Measurements from ENCODE around the gene KDM5B.

Gene KDM5B

DNA sequence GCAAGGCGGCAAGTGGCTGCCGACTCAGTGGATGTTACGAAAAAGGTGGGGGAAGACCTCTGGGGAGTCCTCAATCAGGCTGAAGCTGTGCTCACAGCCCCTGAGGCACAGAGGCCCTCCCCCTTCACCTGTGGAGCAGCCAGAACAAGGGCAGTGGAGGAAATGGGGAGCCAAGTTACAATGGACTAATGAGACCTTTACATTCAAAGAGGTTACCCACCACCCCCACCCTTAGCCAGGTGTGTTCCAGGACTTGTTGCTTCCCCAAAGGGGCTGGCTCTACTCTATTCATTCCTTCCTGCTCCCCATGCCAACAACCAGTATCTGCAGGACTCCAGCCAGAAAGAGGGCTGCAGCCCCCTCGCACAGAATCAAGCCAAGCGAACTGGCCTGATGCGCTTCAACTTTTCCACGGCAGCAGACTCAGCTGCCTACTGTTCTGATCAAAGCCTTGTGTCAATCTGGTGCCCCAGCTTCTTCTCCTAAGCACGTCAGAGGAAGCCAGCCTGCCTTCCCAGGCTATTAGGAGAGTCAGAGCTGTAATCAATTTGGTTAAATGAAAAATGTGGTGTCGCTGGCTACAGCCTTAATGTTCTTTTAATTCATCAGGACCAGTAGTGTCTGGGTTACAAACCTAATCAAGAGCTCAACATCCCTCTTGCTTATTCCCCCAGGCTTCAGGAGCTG lies 96.1 kb downstream of the KDM5B start:
- DNase-seq (ENCODE audit: low read depth) = no peak

DNA sequence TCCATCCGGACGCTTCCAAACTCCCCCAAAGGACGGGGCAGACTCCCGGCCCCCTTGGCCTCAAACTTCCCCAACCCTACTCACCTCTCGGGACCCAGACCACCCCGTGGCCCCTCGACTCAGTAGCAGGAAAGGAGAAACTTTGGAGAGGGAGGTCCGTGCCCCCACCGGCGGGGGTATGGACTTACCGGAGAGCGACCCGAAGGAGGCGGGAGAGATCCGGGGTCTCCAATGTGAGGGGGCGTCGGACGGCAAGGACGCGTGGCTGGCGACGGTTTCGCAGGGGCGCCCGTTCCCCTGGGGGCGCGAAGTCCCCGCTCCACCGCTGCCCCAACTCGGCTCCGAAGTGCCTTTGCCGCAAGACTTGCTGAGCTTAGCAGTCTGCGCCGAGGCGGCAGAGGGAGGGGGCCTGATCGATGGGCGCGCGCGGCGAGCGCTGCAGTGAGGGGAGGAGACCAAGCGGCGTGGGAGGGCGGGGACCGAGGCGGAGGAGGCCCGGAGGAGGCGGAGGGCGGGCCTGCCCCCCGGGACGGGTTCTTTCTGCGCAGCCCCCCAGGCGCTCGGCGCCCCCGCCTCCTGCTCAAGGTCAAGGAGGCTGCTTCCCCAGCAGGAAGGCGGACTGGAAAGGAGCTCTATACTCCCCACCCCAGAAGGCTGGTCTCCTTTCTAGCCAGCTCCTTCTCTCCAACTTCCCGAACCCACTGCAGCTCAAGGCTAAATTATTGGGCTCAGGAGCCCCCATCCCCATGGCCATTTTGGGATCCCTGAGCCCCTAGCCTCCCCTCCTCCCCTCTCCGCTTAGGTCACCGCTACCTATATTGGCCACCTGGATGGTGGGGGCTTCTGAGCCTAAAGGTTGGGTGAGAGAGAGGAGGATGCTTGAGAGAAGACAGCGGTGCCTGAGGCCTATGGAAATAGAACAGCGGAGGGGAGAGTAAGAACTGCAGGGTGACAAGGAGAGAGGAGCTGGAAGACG lies 97.9 kb downstream of the KDM5B start, which contains the start of gene SYT2:
SYT2 (minus strand) TSS at position 385 of the 976 bp plus-strand sequence. CDS start 104,682 bp downstream, outside the sequence.
- no peak for DNase-seq (ENCODE audit: low read depth)

DNA sequence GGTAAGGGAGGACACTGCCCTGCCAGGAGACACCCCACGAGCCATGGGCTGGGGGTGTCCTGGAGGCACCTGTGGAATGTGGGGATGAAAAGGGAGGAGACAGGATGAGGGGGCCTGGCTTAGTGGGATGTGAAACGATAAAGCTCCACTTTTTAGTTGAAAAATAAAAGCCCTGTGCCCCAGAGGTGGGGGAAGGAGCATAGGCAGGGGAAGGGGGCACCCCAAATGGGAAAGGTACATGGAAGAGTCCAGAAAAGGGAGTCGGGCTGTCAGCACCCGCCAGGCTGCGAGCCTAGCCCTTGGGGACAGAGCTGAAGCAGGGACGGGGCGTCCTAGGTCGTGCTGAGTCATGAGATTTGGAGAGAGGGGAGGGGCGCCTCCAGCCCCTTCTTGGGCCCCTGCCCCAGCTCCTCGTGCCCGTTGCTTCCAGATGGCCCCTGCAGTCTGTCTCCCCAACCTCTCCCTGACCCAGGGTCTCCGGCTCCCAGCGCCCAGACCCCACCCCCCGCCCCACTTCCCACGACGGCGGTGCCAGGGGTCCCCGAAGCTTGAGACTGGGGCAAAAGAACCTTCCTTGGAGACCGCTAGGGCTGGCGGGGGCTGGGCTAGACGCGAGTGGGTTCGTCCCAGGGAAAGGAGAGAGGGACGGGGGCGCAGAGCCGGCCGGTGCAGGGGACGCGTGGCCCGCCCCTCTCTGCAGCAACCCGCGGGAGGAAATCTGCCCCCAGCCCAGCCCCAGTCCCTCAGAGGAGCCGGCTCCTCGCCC lies 98.8 kb downstream of the KDM5B start:
- no peak for DNase-seq (ENCODE audit: low read depth)

DNA sequence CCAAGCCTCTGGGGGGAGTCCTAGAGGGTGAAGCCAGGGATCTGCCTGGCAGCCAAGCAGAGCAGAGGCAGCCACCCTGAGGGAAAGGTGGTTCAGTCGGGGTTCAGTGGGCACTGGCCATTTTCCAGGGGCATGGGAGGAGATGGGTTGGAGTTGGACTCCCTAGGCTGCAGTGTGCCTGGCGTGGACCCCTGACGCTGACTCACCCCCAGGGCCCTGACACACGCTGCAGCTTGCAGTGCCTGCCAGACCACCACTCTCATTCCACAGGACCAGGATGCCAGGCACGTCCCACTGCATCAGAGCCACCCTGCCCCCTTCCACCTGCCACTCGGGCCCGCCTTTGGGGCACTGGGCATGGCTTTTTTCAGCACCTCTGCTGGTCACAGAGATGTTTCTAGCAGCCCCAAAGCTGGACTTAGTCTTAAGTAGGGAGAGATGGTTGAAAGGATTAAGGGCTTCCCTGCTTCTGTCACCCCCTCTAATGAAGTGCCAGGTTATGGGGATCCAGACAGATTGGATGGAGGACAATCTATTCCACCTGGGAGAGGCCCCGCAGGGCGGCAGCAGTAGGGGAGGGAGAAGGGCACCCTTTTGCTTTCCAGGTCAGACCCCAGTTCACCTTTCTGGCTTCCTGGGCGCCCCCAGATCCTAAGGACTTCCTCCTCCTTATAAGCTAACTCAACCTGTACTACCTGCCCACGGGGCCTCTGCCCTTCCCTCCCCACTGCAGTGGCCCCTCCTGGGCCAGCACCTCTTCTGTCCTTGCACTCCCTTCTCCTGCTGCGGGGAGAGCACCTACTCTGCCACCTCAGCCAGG lies 99.6 kb downstream of the KDM5B start:
- DNase-seq (ENCODE audit: low read depth) = no peak

GRCh38 chr1:202706851-202707250 lies 101.4 kb downstream of the KDM5B start:
- no peak for DNase-seq (ENCODE audit: low read depth)

DNA sequence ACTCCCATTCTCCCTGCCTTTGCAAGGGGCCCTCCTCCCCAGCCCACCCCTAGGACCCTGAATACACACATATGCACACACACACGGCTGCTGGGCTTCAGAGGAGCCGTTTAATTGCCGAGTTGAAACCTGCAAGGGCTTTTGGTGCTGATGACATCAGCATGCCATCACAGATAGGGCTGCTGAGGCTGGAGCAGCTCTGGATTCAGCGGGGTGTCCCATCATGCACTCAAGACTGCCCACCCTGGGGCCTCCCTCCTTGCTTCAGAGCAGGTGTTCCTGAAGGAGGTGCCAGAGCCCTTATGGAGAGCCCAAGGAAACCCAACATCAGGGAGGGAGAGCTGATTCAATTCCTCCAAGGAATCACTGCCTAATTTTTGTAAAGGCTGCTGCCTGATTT lies 103.6 kb downstream of the KDM5B start:
- no peak for DNase-seq (ENCODE audit: low read depth)

GRCh38 chr1:202703191-202703590 lies 105.0 kb downstream of the KDM5B start:
- no peak for DNase-seq (ENCODE audit: low read depth)

DNA sequence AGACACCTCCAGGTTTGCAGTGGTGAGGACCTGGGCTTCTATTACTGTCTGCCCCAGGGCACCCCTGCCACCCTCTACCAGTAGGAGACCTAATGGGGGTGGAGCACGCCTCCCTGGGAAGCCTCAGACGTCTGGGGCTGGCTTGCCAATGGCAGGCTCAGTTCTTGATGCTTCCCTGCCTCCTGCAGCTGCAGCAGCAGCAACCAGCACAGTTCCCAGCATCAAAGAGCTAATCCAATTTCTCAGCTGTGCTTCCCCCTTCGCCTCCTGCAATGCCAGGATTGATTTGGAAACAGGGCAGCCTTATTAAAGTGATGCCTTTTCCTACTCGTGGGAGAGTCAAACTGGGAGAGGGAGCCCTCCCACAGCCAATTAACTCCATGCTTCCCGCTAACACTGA lies 106.1 kb downstream of the KDM5B start:
- no peak for DNase-seq (ENCODE audit: low read depth)

- no peak for DNase-seq (ENCODE audit: low read depth)
Measured at GRCh38 chr1:202701200-202701599, 107.0 kb downstream of the KDM5B start.

DNA sequence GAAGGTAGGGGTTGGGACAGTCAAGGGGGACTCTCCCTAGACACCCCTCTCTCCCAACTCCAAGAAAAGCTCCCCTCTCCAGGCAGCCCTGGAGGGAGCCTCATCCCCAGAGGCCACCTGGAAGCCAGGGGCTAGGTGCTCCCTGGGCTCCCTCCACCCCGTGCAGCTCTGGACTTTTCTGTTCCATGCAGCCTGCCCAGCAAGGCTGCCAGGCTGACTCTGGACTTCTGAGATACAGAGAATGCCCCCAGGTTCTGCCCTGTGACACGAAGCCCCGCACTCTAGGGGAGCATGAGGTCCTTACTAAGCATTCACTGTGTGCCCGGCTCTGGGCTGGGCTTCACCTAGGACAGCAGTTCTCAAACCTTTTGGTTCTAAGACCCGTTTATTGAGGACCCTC lies 108.2 kb downstream of the KDM5B start:
- no peak for DNase-seq (ENCODE audit: low read depth)

DNA sequence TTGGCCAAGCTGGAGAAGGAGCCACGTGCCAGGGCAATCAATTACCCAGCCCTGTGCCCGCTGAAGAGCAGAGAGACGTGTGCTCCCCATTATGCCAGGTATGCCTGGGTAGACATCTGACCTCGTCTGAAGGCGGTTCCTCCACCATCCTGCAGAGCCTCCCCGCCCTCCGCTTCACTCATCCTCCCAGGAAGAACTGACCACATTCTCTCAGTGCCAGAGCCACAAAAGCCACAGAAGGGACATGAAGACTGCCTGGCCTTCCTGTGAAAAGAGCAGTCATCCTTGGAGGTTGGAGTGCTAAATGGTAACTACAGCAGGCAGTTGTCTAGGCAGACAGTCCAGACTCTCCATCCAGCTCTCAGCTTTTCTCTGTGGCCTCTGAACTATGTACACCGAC lies 109.9 kb downstream of the KDM5B start:
- no peak for DNase-seq (ENCODE audit: low read depth)

DNA sequence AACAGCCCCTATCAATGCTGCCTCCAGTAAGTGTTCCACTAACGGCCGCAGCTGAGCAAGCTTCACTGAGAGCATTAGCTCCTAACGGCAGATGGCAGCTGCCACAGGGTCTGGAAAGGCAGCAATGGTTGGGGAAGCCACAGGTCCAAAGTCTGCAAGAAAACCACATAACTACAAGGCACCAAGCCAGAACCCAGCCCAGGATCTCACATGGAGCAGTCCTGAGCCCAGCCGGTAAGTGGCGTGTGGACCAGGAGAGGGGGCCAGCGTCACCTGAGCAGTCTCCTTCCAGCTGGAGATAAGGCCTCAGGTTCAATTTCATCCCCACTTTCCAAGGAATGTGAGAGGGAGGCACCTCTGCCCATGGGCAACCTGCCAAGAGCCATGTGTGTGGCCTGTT lies 111.2 kb downstream of the KDM5B start:
- DNase-seq (ENCODE audit: low read depth) = no peak

DNA sequence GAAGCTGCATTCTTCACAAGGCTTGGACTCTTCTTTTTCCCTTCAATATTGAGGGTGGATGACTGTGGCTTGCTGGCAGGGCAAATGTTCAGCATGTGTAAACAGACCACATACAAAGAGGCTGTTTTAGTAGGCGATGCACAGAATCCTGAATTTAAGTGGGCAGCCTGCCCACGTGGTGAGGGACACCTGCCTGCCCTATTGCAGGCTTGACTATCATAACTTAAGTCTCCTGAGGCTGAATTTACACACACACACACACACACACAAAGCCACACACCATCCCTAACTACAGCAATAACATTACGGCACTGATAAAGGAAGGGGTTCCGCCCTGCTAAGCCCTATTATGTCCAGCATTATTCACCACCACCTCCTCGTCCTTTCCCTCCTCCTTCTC lies 113.9 kb downstream of the KDM5B start:
- no peak for DNase-seq (ENCODE audit: low read depth)

GRCh38 chr1:202692959-202693555 lies 115.2 kb downstream of the KDM5B start:
- peak; percentile 59 for DNase-seq (ENCODE audit: low read depth)

DNA sequence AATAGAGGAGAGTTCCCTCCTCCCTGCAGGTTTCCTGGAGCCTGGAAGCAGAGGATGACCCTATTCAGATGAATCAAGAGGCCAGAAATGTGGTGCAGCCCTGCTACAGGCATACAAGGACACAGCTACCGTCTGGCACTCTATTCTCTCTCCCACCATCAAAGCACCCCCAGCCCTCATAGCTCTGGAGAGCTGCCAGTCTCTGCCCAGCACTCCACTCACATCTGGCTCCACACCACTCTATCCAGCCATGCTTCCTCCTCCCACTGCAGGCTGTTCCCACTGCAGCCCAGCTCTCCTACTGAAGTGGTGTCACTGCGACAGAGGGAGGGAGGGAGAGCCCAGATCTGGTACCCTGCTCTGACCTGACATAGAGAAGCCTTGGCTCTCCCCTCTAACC lies 116.4 kb downstream of the KDM5B start:
- DNase-seq (ENCODE audit: low read depth) = no peak

- no peak for DNase-seq (ENCODE audit: low read depth)
Measured at GRCh38 chr1:202689493-202690342, 118.5 kb downstream of the KDM5B start.

GRCh38 chr1:202689082-202689481 lies 119.1 kb downstream of the KDM5B start:
- DNase-seq (ENCODE audit: low read depth) = no peak

DNA sequence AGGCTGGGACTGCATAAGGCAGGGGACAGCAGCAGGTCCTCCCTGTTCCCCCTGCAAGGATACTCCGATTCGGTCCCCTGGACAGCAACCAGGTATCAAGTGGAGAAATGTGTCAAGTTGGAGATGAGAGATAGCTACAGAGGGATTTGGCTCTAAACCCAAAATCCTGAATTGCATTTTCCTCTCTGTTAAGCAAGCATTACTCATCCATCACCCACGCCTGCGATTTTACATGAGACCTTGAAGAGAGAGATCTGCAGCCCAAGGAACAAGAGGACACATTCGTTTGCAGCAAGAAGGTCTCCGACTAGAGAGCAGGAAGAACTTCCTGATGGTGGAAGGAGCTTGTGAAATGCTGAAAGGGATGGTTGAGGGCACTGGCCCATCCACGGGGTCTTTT lies 119.8 kb downstream of the KDM5B start:
- DNase-seq (ENCODE audit: low read depth) = no peak

GRCh38 chr1:202687798-202688197 lies 120.4 kb downstream of the KDM5B start:
- no peak for DNase-seq (ENCODE audit: low read depth)

- DNase-seq (ENCODE audit: low read depth) = no peak
Measured at GRCh38 chr1:202687370-202687769, 120.9 kb downstream of the KDM5B start.

Data from activated T-cell treated with anti-CD3 and anti-CD28 coated beads for 1 hour (primary cell).